Erythroblast (primary cell): ENCODE results near the gene PURA.

ENCODE experiments used
- GATA1 ChIP-seq: IDR thresholded peaks from 2 replicates; pipeline ENCODE4 v1.6.1; 2011; ENCODE audit warnings: low read depth, mild to moderate bottlenecking, control low read depth, low read length, moderate library complexity
- POLR2A ChIP-seq: IDR thresholded peaks from 2 replicates; pipeline ENCODE4 v1.6.1; 2011; ENCODE audit warnings: mild to moderate bottlenecking, low read length

GRCh38 chr5:140114341-140115185 lies 654 bp downstream of the PURA start:
- TF ChIP-seq POLR2A, result peak; percentile 66
- no peak for TF ChIP-seq GATA1
